CD14-positive monocyte (primary cell): Measurements from ENCODE around the gene FREM2. TPM values are rescaled to one million over a fixed set of nuclear protein-coding genes. Genes with fewer than 3 reads are reported as not detected.

ENCODE experiments used
- DNase-seq, 3 donors: peaks; one replicate each; pipeline ENCODE4 v3.0.0-alpha.2; 2011 to 2022
- H2AFZ ChIP-seq: 2 replicates; pipeline ENCODE4 v1.6.0; 2012; ENCODE audit warnings: mild to moderate bottlenecking, low read depth, low read length, inconsistent platforms; ENCODE audit not compliant: insufficient read depth, poor library complexity, severe bottlenecking
- H3K27ac ChIP-seq, 2 donors: 1 replicate in 1 of 2; 2 replicates in 1 of 2; pipeline ENCODE4 v1.5.1; 2012 to 2013; ENCODE audit warnings: low read length in 2 of 2, control low read depth in 1 of 2, inconsistent platforms in 1 of 2, low read depth in 1 of 2, mild to moderate bottlenecking in 1 of 2
- H3K27me3 ChIP-seq, 2 donors: one replicate each; pipeline versions ENCODE4 v1.6.0 to v1.6.1; 2011 to 2013; ENCODE audit warnings: low read length in 2 of 2; ENCODE audit not compliant: control insufficient read depth in 2 of 2, insufficient read depth in 2 of 2
- H3K36me3 ChIP-seq, 2 donors: replicated peaks in 1 of 2; 1 replicate in 1 of 2; 2 replicates in 1 of 2; pipeline versions ENCODE4 v1.5.1 to v1.6.1; 2012 to 2013; ENCODE audit warnings: low read length in 2 of 2, control low read depth in 1 of 2, inconsistent platforms in 1 of 2, mild to moderate bottlenecking in 1 of 2; ENCODE audit not compliant: insufficient read depth in 2 of 2, control insufficient read depth in 1 of 2
- H3K4me1 ChIP-seq, 2 donors: 1 replicate in 1 of 2; 2 replicates in 1 of 2; pipeline versions ENCODE4 v1.5.1 to v1.6.1; 2012 to 2013; ENCODE audit warnings: low read length in 2 of 2, control low read depth in 1 of 2, inconsistent platforms in 1 of 2, mild to moderate bottlenecking in 1 of 2, moderate library complexity in 1 of 2; ENCODE audit not compliant: insufficient read depth in 2 of 2, control insufficient read depth in 1 of 2
- H3K4me2 ChIP-seq: replicated peaks from 2 replicates; pipeline ENCODE3; 2012; ENCODE audit warnings: low read length, moderate library complexity, mild to moderate bottlenecking; ENCODE audit not compliant: poor library complexity, severe bottlenecking; ENCODE audit errors: extremely low read depth
- H3K4me3 ChIP-seq, 3 experiments: fragments of 200-600 bp in 1 of 3; sonication (generic) in 1 of 3; replicated peaks in 1 of 3; 1 replicate in 2 of 3; 2 replicates in 1 of 3; pipeline ENCODE4 v1.5.1; 2011 to 2013; ENCODE audit warnings: low read length in 3 of 3, mild to moderate bottlenecking in 3 of 3, control low read depth in 2 of 3, low read depth in 2 of 3, inconsistent platforms in 1 of 3, moderate library complexity in 1 of 3
- H3K79me2 ChIP-seq: 2 replicates; pipeline ENCODE4 v1.6.0; 2012; ENCODE audit warnings: mild to moderate bottlenecking, control low read depth, inconsistent platforms, low read length, moderate library complexity; ENCODE audit not compliant: insufficient read depth
- H3K9ac ChIP-seq: 2 replicates; pipeline ENCODE4 v1.6.0; 2017; ENCODE audit warnings: low read length, mild to moderate bottlenecking; ENCODE audit not compliant: insufficient read depth, poor library complexity, severe bottlenecking
- H3K9me3 ChIP-seq, 2 donors: replicated peaks in 1 of 2; 1 replicate in 1 of 2; 2 replicates in 1 of 2; pipeline versions ENCODE4 v1.5.1 to v1.6.1; 2012 to 2013; ENCODE audit warnings: low read length in 2 of 2, control low read depth in 1 of 2; ENCODE audit not compliant: control insufficient read depth in 1 of 2, insufficient read depth in 1 of 2
- H4K20me1 ChIP-seq: 2 replicates; pipeline ENCODE4 v1.6.0; 2012; ENCODE audit warnings: mild to moderate bottlenecking, low read length, control low read depth, moderate library complexity; ENCODE audit not compliant: insufficient read depth
- H3K27ac Mint-ChIP-seq, 7 donors: one replicate each; pipeline ENCODE4 v1.8.0; 2020; ENCODE audit warnings: mild to moderate bottlenecking in 7 of 7, mixed read lengths in 7 of 7, moderate library complexity in 6 of 7, inconsistent platforms in 2 of 7
- H3K27me3 Mint-ChIP-seq, 3 donors: one replicate each; pipeline ENCODE4 v1.8.0; 2021 to 2022; ENCODE audit warnings: low read depth in 3 of 3, mild to moderate bottlenecking in 3 of 3, mixed read lengths in 3 of 3, moderate library complexity in 3 of 3, inconsistent platforms in 1 of 3
- H3K36me3 Mint-ChIP-seq, 2 donors: one replicate each; pipeline ENCODE4 v1.8.0; 2020; ENCODE audit warnings: mixed read lengths in 2 of 2, inconsistent platforms in 1 of 2, mild to moderate bottlenecking in 1 of 2
- H3K4me1 Mint-ChIP-seq: one replicate; pipeline ENCODE4 v1.8.0; 2020; ENCODE audit warnings: mild to moderate bottlenecking, mixed read lengths
- H3K4me3 Mint-ChIP-seq, 2 donors: one replicate each; pipeline ENCODE4 v1.8.0; 2020; ENCODE audit warnings: mild to moderate bottlenecking in 2 of 2, mixed read lengths in 2 of 2, moderate library complexity in 1 of 2
- H3K9me3 Mint-ChIP-seq, 7 donors: one replicate each; pipeline ENCODE4 v1.8.0; 2020 to 2022; ENCODE audit warnings: mixed read lengths in 7 of 7, mild to moderate bottlenecking in 6 of 7, moderate library complexity in 6 of 7, inconsistent platforms in 2 of 7
- WGBS: methylation state at CpG from one replicate; pipeline ENCODE4 v1.1.5; 2013; ENCODE audit warnings: missing lambda C conversion rate; ENCODE audit not compliant: insufficient coverage; 5-methylcytosine and 5-hydroxymethylcytosine counted together
- intact Hi-C, 2 donors: fragments of 100-400 bp; cut with micrococcal nuclease; formaldehyde crosslinking; loops; one replicate each; pipeline versions ENCODE4 v1.15.0 to v1.15.1; 2023
- polyA plus RNA-seq, 3 donors: library from polyadenylated mRNA; depleted of rRNA in 1 of 3; unstranded in 2 of 3; stranded (reverse) in 1 of 3; fragments of 300-500 nt in 2 of 3; fragments of >200 nt in 1 of 3; fragmentation: Illumina TruSeq in 2 of 3; gene quantifications; 1 replicate in 2 of 3; 2 replicates in 1 of 3; pipeline ENCODE4 v1.2.3, GENCODE V29; 2012 to 2021
- TF ChIP-seq, protein P1 (sequence below): fragments of 200-600 bp; IDR thresholded peaks from one replicate; pipeline ENCODE4 v1.8.0; 2022; ENCODE audit warnings: antibody characterized with exemption, mild to moderate bottlenecking

FREM2 gene
- polyA plus RNA-seq, 3 donors, result not detected

DNA sequence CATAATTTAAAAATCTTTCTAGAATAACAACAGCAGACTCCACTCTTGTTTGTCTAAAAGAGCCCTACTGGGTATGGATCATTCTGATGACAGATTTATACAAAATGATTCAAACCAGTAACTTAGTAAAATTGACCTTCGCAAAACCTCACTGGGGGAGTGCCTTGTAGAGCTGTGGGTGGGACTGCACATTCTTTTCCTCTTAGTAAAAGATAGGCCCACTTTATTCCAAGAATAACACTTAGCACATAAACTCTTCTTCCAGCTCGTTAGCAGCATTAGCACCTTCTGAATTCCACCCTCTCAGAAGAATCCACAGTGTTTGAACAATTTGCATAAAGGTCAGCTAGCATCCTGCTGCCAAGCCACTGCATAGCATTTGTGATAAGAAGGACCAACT, 196.9 kb downstream of the FREM2 start:
- Histone ChIP-seq H3K27ac (no peak overlapping the region), H3K4me2 (no peak overlapping the region), H3K27me3 (no peaks in the 10 kb centered on the region), H3K9me3 (no peaks in the 10 kb centered on the region), H4K20me1 (no peaks in the 10 kb centered on the region), H3K79me2 (no peaks in the 10 kb centered on the region), H3K4me1 (no peaks in the 10 kb centered on the region), H3K9ac (no peak overlapping the region), H3K36me3 (no peaks in the 10 kb centered on the region), H3K4me3 (no peak overlapping the region), H2AFZ (no peak overlapping the region)
- no peaks in the 10 kb centered on the region for H3K4me1 Mint-ChIP-seq
- TF ChIP-seq, protein P1, sequence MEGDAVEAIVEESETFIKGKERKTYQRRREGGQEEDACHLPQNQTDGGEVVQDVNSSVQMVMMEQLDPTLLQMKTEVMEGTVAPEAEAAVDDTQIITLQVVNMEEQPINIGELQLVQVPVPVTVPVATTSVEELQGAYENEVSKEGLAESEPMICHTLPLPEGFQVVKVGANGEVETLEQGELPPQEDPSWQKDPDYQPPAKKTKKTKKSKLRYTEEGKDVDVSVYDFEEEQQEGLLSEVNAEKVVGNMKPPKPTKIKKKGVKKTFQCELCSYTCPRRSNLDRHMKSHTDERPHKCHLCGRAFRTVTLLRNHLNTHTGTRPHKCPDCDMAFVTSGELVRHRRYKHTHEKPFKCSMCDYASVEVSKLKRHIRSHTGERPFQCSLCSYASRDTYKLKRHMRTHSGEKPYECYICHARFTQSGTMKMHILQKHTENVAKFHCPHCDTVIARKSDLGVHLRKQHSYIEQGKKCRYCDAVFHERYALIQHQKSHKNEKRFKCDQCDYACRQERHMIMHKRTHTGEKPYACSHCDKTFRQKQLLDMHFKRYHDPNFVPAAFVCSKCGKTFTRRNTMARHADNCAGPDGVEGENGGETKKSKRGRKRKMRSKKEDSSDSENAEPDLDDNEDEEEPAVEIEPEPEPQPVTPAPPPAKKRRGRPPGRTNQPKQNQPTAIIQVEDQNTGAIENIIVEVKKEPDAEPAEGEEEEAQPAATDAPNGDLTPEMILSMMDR, result no peak
- DNase-seq, result no peak
- H3K4me3 Mint-ChIP-seq, result no peak overlapping the region
- no peak overlapping the region for H3K27ac Mint-ChIP-seq
- no peaks in the 10 kb centered on the region for H3K36me3 Mint-ChIP-seq
- H3K9me3 Mint-ChIP-seq, result peaks cover 0 to 4% (median 0%) of the 10 kb centered on the region in 7 donors
- WGBS, result no CpG with 5 or more reads among the region's 2 CpGs
- peaks cover 0 to 3% (median 3%) of the 10 kb centered on the region in 3 donors for H3K27me3 Mint-ChIP-seq
- intact Hi-C loops, result no loop called here

DNA sequence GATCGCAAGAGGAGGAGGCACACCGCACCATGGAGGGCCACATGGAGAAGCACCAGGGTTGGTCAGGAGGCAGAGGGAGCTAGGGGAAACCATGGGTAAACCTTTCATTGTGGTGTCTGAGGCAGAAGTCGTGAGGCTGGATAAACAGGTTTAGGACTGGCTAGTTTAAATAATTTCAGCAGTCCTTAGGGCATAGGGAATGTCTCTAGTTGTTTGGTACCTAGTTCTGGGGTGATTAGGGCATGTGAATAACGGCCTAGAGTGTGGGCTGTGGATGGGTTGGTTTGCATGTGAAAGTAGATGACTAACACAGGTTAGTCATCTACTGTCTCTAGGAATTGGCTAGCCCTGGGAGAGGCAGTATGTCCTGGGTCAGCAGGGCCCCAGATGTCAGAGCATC, 201.4 kb downstream of the FREM2 start:
- Mint-ChIP-seq H3K27me3 (peaks cover 2 to 3% (median 2%) of the 10 kb centered on the region in 3 donors), H3K9me3 (peaks cover 0 to 5% (median 2%) of the 10 kb centered on the region in 7 donors), H3K4me1 (no peaks in the 10 kb centered on the region), H3K4me3 (no peak overlapping the region), H3K36me3 (no peaks in the 10 kb centered on the region), H3K27ac (peak overlapping the region in 1 of 7 donors; percentile 18)
- no peak overlapping the region for H3K4me3 ChIP-seq
- H3K27me3 ChIP-seq, result no peaks in the 10 kb centered on the region
- no peaks in the 10 kb centered on the region for H4K20me1 ChIP-seq
- TF ChIP-seq, protein P1, result no peak
- H2AFZ ChIP-seq, result no peak overlapping the region
- no peak overlapping the region for H3K9ac ChIP-seq
- no peaks in the 10 kb centered on the region for H3K36me3 ChIP-seq
- H3K4me1 ChIP-seq, result no peaks in the 10 kb centered on the region
- intact Hi-C loops, result no loop called here
- H3K27ac ChIP-seq, result no peak overlapping the region
- WGBS, result 61% methylated on average over 3 of the region's 4 CpGs
- no peaks in the 10 kb centered on the region for H3K9me3 ChIP-seq
- DNase-seq, result no peak
- no peak overlapping the region for H3K4me2 ChIP-seq
- no peaks in the 10 kb centered on the region for H3K79me2 ChIP-seq
